WERI-Rb-1 (cell line): ENCODE data around the gene HNRNPR.
"Not testable (repeated sequence)": the region's sequence is repeated elsewhere in the genome, so short reads cannot be mapped to it uniquely, and the experiment has no call there.

Source experiments
- DNase-seq: peaks from one replicate; pipeline ENCODE4 v3.0.0-alpha.2; 2020
- H3K27ac ChIP-seq: fragments of 250-450 bp; sonication (Bioruptor Pico); 2 replicates; pipeline ENCODE4 v1.5.1; 2020; ENCODE audit warnings: mild to moderate bottlenecking, moderate library complexity
- H3K27me3 ChIP-seq: fragments of 250-450 bp; sonication (Bioruptor Pico); 2 replicates; pipeline ENCODE4 v1.5.1; 2021; ENCODE audit warnings: mild to moderate bottlenecking, low read depth, moderate library complexity; ENCODE audit not compliant: insufficient read depth, severe bottlenecking
- H3K36me3 ChIP-seq: fragments of 250-450 bp; sonication (Bioruptor Pico); 2 replicates; pipeline ENCODE4 v1.5.1; 2020; ENCODE audit warnings: mild to moderate bottlenecking, moderate library complexity
- H3K4me3 ChIP-seq: 2 replicates; pipeline ENCODE4 v1.5.1; 2011; ENCODE audit warnings: low read depth, mild to moderate bottlenecking, control low read depth, low read length
- H3K9me3 ChIP-seq: fragments of 250-450 bp; sonication (Bioruptor Pico); 2 replicates; pipeline ENCODE4 v1.5.1; 2021; ENCODE audit warnings: mild to moderate bottlenecking, moderate library complexity; ENCODE audit not compliant: severe bottlenecking
- CTCF ChIP-seq: IDR thresholded peaks from 2 replicates; pipeline ENCODE4 v1.5.1; 2011; ENCODE audit warnings: low read depth, mild to moderate bottlenecking, control low read depth, inconsistent platforms, low read length

The HNRNPR gene

GRCh38 chr1:23282957-23283356 is 61.1 kb downstream of the HNRNPR start:
- H3K9me3 ChIP-seq = no peaks in the 10 kb centered on the region
- H3K36me3 ChIP-seq = peaks cover 51% of the 10 kb centered on the region
- no peak overlapping the region for H3K4me3 ChIP-seq
- DNase-seq = no peak
- no peaks in the 10 kb centered on the region for H3K27me3 ChIP-seq
- no peak for TF ChIP-seq CTCF
- H3K27ac ChIP-seq = no peak overlapping the region

GRCh38 chr1:23278717-23279116 is 65.4 kb downstream of the HNRNPR start:
- H3K27ac ChIP-seq = no peak overlapping the region
- H3K9me3 ChIP-seq = no peaks in the 10 kb centered on the region
- no peak for DNase-seq
- H3K27me3 ChIP-seq = no peaks in the 10 kb centered on the region
- TF ChIP-seq CTCF = no peak
- no peak overlapping the region for H3K4me3 ChIP-seq
- H3K36me3 ChIP-seq = peaks cover 27% of the 10 kb centered on the region

GRCh38 chr1:23276531-23276930 is 67.6 kb downstream of the HNRNPR start:
- TF ChIP-seq CTCF = no peak
- Histone ChIP-seq H3K4me3 (no peak overlapping the region), H3K36me3 (peaks cover 7% of the 10 kb centered on the region), H3K27me3 (no peaks in the 10 kb centered on the region), H3K27ac (no peak overlapping the region), H3K9me3 (no peaks in the 10 kb centered on the region)
- no peak for DNase-seq

GRCh38 chr1:23274134-23274505 is 70.0 kb downstream of the HNRNPR start:
- no peak for TF ChIP-seq CTCF
- Histone ChIP-seq H3K27me3 (no peaks in the 10 kb centered on the region), H3K9me3 (no peaks in the 10 kb centered on the region), H3K27ac (no peak overlapping the region), H3K36me3 (no peaks in the 10 kb centered on the region), H3K4me3 (no peak overlapping the region)
- no peak for DNase-seq

- DNase-seq = no peak
- Histone ChIP-seq H3K36me3 (no peaks in the 10 kb centered on the region), H3K27ac (no peak overlapping the region), H3K9me3 (no peaks in the 10 kb centered on the region), H3K4me3 (no peak overlapping the region), H3K27me3 (no peaks in the 10 kb centered on the region)
- no peak for TF ChIP-seq CTCF
Measured at GRCh38 chr1:23273450-23274133, 70.5 kb downstream of the HNRNPR start.

GRCh38 chr1:23263380-23263887 is 80.7 kb downstream of the HNRNPR start:
- H3K27ac ChIP-seq = no peak overlapping the region
- no peak overlapping the region for H3K4me3 ChIP-seq
- no peak for DNase-seq
- no peaks in the 10 kb centered on the region for H3K27me3 ChIP-seq
- no peaks in the 10 kb centered on the region for H3K9me3 ChIP-seq
- no peak for TF ChIP-seq CTCF
- no peaks in the 10 kb centered on the region for H3K36me3 ChIP-seq

- not testable (repeated sequence) for H3K4me3 ChIP-seq, DNase-seq, H3K27me3 ChIP-seq, H3K9me3 ChIP-seq, H3K36me3 ChIP-seq
- peak overlapping the region; percentile 32; the same call in 1 of the 2 replicates for H3K27ac ChIP-seq
Measured at GRCh38 chr1:23258082-23258481, 86.0 kb downstream of the HNRNPR start.

- not testable (repeated sequence) for H3K27me3 ChIP-seq, DNase-seq, H3K36me3 ChIP-seq, H3K27ac ChIP-seq, H3K9me3 ChIP-seq, H3K4me3 ChIP-seq
Measured at GRCh38 chr1:23257371-23257770, 86.7 kb downstream of the HNRNPR start.
